ENCODE data around the gene STMP1.
"Not testable (repeated sequence)": the region's sequence is repeated elsewhere in the genome, so short reads cannot be mapped to it uniquely, and the experiment has no call there.

Gene STMP1

DNA sequence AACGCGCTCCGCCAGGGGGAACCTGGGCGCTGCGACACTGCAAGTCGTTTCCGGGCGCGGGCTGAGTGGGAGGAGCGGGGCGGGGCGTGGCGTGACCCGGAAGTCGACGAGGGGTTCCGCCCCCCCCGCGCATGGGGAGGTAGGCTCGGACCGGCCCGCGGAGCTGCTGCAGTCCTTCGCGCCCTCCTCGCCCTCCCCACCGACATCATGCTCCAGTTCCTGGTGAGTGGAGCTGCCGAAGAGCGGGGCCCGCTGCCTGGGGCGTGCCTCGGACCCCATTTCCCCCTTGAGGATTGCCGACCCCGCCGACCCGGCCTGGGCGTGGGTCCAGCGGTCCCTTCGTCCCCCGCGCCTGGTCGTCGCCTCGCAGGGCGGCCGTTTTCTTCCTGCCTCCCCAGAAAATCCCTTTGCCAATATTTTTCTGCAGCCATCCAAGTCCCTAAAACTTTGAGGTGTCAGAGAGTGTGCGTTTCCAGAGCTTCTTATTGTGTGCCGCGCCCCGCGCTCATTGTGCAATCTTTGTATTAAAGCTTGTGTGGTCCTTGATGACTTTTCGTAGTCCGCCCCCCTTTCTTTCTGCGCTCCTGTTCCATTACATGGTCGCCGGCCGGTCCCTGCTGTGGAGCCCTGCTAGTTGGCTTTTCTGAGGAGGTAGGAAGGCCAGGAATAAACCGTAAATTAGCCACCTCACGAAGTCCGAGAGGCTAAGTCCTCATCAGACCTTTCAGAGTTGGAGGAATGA is at the start of gene STMP1:
Gene STMP1 (plus strand): TSS at position 142 of the 742 bp plus-strand sequence.
- DNase-seq, result peak; percentile 40

DNA sequence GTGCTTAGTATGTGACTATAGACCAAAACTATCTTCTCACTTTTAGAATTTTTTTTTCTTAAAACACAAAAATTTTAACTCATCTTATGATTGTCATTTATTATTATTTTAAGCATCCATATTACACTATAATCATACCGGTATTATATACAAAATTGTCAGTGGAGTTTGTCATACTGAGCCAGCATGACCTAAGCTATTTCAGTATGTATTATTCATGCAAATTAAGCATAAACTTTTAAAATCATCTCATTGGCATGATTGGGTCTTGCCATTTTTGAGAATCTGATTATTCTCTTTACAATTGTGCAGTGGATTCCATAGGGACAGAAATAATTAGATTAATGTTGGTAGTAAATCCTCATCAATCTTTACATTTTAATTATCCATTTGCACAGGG is 46.2 kb upstream of the STMP1 start:
- DNase-seq, result no peak

DNA sequence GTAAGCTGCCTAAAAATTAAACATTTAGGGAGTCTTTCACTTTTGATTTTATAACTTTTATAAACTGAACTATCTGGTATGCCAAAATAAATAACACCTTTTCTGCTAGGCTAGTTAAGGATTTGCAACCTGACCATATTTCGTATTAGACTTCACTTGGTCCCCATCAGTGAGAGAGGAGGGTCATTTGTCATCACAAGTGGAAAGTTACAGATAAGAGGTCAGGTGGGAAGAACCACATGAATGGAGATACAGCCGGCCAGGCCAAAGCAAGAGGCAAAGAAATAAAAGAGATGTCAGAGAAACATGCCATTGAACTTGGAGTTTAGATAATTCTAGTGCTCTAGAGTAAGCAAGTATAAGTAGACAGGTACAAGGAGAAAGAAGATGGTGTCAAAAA is 44.5 kb upstream of the STMP1 start:
- no peak for DNase-seq

DNA sequence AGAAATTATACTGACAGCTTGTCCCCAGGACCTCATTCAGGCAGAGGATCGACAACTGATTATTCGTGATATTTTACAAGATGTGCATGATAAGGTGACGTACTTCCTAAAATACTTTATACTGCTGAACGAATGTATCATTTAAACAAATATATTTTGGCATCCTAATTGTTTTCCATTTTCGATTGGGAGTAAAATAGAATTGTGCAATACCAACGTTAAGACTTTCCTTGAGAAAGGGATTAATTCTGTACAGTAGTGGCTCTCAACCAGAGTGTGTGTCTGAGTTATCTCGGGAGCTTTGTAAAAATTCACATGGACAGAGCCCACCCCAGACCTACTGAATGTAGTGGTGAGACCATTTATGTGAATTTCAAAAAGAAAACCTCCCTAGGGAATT is 43.8 kb upstream of the STMP1 start:
- DNase-seq, result no peak

DNA sequence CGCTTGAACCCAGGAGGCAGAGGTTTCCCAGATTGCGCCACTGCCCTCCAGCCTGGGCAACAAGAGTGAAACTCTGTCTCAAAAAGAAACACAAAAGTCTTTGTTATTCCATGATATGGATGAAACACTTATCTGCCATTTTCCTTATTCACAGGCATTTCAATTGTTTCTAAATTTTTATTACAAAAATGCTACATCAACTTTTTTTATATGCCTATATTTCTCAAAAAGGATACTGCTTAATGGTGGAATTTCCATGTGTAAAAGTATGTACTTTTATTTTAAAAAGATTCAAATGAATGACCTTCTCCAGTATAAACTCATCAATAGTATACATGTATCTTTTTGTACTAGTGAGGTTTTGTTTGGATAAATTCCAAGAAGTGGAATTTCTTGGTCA is 41.9 kb upstream of the STMP1 start:
- DNase-seq, result no peak

DNA sequence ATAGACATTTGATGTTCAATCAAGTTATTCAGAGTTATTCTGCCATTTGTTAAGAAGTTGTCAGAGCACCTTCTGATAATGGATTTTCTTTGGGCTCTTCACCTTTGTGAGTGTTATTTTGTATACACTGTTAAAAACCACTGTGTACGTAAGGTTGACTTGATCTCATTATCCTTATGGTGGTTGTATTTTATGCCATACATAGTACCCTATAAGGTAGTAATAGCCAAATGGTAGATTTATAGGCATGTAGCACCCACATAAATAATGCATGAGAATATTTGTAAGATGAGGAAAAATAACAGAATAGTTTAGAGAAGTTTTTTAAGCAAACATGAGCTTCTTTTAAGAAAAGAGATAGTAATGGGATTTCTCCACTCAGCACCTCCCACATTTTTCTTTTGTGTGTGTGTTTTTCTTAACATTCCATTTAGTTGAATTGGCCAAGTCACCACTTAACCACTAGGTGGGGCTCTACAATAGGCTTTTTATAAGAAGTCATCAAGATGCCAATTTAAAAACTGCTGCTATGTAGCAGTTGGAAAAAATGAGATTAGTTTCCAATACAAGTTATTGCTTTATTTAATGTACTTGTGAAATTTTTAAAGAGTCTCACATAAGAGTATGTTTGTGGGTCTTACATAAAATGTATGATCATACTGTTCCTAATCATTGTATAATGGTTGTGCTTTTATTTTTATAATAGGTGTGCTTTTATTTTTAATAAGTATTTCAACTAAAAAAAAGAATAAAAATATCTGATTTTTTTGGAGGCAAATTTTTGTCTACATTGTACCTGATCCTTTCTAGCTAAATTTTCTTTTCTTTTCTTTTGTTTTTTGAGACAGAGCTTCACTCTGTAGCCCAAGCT is 41.1 kb upstream of the STMP1 start:
- no peak for DNase-seq

DNA sequence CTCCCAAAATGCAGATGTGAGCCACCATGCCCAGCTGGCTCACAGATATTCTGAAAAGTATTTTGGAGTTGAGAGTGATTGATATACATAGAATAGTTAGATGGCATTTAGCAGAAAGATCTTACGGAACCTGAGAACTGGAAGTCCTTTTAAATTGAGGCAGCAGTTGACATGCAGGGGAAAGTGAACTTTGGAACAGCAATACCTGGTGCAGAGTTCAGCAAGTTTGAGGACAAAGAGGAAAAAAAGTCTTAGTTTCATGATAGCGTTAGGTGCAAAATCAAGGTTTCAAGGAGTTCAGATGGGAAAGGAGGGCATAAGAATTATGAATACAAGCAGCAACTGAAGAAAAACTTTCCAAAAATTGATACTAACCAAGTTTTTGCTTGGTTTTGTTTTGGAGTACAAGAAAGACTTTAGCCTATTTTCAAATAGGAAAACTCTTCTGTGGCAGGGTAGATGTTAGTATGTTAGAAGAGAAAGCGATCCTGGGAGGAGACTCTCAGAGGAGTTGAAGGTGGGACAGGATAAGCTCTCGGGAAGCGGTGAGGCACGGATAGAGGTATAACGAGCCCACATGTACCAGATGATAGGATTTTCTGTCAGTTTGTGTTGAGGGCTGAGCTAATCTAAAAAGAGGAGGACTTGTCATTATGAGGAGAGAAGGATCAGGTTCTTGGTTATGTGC is 28.0 kb upstream of the STMP1 start:
- DNase-seq, result no peak

DNA sequence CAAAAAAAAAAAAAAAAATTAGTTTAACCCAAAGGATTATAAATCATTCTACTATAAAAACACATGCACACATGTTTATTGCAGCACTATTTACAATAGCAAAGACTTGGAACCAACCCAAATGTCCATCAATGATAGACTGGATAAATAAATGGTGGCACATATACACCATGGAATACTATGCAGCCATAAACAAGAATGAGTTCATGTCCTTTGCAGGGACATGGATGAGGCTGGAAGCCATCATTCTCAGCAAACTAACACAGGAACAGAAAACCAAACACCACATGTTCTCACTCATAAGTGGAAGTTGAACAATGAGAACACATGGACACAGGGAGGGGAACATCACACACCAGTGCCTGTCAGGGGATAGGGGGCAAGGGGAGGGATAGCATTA is 22.6 kb upstream of the STMP1 start:
- DNase-seq, result not testable (repeated sequence)

DNA sequence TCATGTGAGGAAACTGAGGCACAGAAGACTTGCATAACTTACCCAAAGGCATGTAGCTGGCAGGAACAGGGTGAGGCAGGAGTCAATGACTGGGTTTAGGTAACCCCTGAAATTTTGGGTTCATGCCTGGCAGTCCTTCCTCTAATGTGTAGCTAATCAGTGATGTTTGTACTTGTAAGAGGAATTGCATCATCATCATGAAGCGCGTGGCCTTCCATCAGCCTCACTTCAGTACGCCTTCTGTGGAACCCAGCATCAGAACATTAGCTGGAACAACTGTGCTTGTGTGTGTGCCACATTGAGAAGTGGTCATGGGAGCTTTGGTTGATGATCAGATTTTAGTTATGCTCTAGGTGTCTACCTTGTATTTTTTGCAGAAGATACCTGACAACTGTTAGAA is 18.2 kb upstream of the STMP1 start:
- no peak for DNase-seq

DNA sequence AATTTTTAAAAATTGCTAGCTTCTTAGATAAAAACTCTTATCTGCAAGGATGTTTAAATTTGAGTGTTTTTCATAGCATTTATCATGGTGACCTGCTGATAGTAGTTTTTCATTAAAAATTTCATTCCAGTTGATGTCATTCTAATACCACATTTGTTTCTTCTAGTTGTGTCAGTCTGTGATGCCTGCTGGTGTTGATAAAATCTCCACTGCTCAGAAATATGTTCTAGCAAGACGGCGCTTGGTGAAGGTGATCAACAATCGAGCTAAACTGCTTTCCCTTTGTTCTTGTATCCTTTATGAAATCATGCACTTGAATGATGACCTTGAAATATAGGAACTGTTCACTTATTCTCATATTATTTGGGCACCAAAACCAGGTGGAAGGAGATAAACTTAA is 17.6 kb upstream of the STMP1 start:
- DNase-seq, result no peak

DNA sequence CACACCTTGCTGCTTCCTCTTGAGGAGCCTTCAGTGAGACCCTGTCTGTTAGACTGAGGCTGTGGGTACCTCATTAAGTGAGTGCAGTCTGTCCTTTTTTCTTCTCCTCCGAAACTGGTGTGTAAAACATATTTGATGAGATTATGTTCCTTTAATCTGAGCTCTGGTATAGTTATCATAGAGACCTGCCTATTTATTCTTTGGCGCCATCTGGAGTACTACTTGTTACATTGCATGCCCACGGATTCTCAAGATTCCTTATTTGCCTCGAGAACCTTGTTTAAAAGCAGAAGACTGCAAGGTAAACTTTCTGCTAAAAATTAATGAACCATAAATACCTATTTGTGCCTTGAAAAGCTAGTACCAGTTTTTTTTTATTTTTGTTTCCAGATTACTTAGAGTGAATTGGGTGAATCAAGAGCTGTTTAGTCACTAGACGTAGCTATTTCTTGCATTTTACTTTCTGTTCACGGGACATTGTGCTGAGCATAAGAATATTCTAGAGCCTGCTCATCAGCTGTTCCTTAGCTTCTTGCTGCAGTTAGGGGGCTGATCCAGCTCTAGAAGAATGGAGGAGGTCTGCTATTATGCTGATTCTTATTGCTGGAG is 16.9 kb upstream of the STMP1 start:
- DNase-seq, result no peak

DNA sequence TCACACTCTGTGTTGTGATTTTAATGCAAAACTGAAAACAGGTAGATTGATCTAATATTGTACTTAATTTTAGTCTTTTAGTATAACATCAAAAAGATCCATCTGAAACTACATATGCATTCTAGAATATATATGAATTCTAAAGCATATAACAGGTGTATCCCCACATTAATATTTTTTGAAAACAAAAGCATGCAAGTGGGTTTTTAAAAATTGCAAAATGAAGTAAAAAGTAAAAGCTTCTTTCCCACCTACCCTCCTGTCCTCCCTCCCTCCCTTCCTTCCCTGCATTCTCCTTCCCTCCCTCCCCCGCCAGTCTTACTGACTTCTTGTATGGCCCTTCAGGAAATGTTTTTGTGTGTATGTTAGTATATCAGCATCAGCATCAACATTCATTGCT is 14.6 kb upstream of the STMP1 start:
- no peak for DNase-seq

DNA sequence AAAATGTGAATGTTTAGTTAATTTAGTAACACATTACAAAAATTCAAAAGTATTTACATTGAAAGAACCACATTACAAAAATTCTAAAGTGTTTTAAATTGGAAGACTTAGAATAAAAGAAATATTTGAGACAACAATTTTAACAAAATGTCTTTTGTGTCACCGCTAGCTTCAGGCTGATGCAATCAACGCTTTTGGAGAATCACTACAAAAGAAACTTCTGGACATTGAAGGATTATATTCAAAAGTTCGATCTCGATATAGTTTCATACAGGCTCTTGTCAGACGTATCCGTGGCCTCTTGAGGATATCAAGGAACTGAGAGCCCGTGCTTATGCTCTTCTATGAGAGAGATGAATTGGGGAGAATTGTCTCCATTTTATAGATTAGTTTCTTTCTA is 14.1 kb upstream of the STMP1 start:
- DNase-seq, result no peak

DNA sequence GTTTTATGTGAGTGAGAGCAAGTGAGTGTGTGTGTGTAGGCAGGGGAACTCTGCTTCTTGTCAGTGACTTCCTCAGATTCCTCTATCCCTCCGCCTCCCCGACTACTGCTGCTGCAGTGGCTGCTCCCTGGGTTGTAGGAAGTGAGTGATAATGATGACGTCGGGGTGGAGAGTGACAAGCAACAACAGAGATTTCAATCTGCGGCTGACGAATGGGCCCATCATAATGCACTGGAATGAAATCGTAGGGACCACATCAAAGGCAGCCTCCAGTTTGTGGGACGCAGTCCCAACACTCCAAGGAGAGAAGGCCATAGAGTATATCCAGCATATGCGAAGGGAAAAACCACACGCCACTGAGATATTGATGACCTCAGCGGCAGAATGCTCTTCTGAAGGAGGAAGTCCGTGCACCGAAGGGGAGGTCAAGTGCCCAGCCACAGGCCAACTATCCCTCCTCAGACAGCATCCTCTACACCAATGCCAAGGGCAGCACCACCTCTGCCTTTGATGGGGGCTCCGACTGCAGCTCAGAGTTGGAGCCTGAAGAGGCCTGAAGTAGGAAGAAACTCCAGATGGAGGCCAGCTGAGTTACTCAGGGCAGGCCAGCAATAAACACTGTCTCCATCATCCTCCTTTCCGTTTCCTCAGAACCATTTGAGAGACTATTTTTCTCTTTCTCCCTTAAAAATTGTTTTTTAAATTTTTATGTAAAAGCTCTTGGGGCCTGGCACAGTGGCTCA is 11.3 kb upstream of the STMP1 start:
- DNase-seq, result no peak

DNA sequence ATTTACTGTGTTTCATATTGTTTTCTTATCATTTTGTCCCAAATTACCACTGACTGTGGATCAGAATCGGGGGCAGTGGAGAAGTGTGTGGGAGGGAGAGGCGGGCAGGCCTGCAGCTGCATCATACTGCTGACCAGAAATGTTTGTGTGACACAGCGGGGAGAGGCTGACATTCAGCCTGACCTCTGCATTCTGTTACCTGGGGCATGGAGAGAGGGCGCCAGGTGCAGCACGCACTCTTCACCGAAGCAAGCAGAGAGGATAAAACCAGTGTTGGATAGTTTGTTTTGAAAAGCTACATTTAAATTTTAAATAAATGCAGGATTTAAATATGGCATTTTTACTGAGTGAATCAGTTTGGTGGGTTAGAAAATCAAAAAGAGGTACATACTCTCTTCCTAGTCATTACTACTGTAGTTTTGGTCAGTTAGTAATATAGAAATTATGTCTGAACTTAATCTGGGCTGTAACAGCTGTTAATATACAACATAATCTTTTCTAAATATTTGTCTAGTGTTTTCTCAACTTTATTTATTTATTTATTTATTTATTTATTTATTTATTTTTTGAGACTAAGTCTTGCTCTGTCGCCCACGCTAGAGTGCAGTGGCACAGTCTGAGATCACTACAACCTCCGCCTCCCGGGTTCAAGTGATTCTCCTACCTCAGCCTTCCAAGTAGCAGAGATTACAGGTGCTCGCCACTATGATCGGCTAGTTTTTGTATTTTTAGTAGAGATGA is 8.8 kb upstream of the STMP1 start:
- no peak for DNase-seq

DNA sequence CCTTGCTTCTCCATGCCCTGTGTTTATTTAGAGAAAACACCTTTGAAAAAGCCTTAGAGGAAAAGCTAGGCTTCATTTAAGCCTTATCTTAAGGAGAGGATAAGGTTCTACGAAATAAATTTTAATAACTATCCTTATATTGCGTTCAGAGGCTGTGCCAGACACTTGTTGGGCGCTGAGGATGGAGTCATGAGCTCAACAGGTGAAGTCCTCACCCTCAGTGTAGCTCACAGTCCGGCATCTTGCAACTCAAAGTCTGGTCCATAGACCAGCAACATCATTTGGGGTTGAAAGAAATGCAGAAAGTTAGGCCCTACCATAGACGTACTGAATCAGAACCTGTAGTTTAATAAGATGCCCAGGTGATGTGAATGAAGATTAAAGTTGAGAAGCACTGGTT is 3.8 kb upstream of the STMP1 start:
- no peak for DNase-seq

DNA sequence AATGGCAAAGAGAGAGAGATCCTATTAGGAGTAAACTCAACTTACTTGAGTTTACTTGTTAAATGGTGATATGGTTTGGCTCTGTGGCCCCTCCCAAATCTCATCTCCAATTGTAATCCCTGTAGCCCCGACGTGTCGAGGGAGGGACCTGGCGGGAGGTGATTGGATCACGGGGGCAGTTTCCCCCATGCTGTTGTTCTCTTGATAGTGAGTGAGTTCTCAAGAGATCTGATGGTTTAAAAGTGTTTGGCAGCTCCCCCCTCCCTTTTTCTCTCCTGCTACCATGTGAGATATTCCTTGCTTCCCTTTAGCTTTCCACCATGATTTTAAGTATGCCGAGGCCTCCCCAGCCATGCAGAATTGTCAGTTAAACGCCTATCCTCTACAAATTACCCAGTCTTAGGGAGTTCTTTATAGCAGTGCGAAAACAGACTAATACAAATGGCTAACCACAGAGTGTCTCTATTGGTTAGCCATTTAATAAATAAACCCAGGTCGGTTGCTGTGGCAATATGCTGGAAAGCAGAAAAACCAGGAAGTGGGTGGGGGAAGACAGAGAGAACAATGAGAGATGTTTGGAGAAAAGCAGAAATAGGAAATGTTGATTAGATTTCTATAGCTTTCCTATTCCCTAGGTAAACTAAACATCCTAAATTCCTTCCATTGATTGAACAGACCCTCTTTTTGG is 3.0 kb upstream of the STMP1 start:
- DNase-seq, result no peak

DNA sequence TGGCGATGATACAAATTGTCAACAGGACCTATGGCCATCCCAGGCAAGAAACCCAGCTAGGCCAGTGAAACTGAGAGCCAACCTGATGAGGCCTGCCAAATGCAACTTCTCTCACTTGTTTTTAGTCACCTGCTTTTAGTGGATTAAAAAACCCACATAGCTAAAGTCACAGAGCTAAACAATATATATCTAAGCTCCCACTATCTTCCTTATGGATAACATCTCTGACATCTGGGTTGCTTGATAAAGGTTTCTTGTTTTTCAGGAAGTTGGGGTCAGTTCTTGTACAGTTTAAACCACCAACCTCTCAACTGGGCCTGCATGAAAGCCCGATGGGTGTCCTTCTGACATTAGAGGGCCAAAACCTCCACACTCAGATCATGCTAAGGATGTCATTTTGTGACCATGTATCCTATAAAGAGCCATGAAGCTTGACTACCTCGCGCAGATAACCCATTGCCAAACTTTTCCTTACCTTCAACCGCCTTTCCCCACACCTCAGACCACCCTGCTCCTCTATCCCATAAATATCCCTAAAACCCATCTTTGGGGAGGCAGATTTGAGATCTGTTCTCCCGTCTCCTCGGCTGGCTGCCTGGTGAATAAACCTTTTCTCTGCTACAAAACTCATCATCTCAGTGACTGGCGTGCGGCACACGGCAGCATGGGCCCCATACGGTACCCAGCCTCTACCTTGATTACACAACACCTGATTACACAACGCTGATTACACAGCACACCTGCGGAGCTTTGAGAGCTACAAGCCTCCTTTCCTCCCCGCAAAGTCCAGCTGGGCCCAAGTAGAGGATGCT is 797 bp upstream of the STMP1 start:
- DNase-seq, result no peak

DNA sequence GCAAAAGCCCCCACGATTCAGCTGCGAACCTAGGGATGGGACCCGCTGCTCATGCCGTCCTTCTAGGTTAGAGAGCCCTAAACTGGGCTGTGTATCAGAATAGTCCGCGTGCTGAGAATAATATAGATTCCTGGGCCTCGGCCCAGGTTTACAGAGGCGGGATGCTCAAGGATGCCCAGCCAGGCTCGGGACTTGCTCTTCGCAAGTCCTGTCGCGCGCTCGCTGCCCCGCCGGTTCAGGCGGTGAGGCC is 266 bp upstream of the STMP1 start:
- no peak for DNase-seq

DNA sequence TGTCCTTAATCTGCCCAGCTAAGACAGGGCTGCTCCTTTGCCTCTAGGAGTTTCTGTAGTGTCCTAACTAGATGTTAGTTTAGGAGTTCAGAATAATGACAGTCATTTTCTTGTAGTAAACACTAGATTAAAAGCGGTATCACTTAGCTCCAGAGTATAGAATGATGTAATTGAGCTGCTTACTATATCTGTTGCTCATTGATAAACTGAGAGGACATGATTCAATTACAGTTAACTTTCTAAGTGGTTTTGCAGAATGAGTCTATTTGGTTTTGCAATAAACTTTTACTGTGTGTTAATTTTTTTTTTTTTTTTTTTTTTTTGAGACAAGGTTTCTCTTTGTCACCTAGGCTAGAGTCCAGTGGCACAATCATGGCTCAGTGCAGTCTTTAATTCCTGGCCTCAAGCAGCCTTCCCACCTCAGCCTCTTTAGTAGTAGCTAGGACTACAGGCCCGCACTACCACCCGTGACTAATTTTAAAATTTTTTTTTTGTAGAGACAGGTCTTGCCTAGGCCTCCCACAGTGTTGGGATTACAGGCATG is 1.8 kb downstream of the STMP1 start:
- DNase-seq, result no peak

Data from NCI-H524 treated with DMSO at 0.1 percent for 48 hours (cell line).